ENCODE data around the gene TP53AIP1.

GRCh38 chr11:128917144-128917724 is 25.4 kb downstream of the TP53AIP1 start:
- TF ChIP-seq CTCF (IDR thresholded peaks at IDR 0.05; ENCODE audit: low read depth, low read length) (no peak), POLR2A (IDR thresholded peaks at IDR 0.05; ENCODE audit: extremely low read depth, insufficient read length) (no peak), MAX (IDR thresholded peaks at IDR 0.05; ENCODE audit: low read depth, low read length) (no peak)
